HG03432 (cell line): Measurements from ENCODE around the gene TFAP2A.

Experiments used
- ATAC-seq: cut with Tn5 transposase; IDR thresholded peaks from one replicate; pipeline ENCODE4 v1.9.1; 2021; ENCODE audit warnings: mild to moderate bottlenecking, moderate library complexity; ENCODE audit not compliant: unreplicated experiment

The TFAP2A gene

DNA sequence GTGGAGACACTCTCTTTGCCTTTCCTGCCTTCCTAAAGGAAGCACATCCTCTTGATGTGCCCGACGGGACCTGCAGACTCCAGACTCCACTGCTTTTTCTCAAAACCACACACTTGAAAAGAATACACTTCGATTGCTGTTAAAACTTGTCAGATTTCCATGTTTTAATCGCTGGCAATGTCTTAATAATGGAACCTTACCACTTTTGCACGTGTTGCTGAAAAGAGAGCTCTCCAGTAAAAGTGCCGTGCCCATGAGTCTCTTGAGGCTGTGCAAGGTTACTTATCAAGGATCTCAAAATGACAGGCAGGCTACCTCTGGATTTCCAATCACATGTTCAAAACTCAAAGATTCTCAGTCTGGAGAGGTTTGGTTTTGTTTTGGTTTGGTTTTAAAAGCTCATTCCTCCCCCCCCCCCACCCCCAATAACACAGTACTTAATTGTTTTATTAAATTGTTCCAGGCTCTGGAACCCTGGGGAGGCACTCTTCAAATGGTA, 12.0 kb upstream of the TFAP2A start:
- no peak for ATAC-seq

DNA sequence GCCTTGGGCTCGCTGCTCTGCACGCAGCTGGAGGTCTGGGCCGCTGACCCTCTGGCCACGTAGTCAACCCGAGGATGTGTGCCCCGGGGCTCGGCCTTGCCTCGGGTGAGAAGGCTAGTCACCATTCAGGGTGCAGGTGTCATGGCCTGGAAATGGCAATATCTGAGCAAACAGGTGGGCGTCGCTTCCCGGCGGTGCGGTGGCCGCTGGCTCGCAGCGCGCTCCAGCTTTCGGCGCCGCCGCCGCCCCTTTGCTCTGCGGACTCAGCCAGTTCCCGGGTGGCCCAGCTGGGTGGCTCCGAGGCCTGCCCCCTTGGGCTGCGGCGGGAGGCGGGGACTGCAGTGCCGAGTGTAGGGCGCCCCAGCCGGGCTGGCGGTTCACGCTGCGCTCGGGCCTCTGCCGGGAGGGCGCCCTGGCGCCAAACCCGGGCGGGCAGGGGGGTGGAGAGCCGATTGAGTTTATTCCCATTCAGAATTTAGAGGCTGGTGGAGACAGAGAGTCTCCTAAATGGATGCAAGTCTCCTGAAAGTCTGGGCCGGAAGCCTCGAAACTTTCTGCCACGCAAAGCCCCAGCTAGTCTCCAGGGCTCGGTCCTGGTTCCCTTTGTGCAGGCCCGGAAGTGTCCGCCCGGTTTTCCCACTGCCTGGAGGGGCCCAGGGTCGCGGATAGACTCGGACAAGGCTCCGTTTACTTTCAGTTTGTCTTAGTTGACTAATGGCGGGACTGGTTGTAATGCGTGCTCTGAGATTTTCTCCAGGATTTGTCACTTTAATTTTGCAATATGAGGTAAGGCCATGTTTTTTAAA, 11.3 kb upstream of the TFAP2A start:
- peak; percentile 62 for ATAC-seq

DNA sequence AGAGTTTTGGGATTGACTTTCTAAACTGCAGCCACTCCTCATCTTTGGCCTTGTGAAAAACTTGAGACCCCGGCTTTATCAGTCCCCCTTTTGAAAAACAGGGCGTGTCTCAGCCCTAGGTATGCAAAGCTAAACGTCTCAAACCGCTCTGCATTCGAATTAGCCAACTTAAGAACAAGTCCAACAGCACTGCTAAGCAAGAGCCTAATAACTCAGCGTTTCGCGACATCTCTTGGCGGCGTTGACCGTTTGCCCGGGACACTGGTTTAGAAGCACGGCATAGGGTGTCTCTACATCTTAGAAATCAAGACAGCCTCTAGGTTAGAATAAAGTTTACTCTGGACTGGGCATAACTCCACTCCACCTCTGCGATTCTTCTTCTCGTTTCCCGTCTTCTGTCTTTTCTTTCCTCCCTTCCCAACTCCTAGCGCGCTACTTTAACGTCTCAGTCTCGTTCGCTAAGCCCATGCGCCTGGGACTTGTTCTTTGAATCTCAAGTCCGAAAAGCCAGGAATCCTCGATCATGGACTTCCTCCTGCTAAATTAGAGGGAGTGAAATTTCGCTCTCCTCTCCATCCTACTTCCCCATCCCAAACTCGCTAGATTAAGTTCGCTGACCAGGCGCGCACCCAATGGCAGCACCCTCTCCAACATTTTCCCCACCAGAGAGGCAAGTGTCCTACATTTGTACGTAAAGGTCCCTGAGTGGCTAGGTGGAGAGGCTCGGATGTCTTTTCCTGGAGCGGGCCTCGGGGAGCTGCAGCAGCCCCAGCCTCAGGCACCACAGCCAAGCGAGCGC, 10.5 kb upstream of the TFAP2A start:
- ATAC-seq: no peak

DNA sequence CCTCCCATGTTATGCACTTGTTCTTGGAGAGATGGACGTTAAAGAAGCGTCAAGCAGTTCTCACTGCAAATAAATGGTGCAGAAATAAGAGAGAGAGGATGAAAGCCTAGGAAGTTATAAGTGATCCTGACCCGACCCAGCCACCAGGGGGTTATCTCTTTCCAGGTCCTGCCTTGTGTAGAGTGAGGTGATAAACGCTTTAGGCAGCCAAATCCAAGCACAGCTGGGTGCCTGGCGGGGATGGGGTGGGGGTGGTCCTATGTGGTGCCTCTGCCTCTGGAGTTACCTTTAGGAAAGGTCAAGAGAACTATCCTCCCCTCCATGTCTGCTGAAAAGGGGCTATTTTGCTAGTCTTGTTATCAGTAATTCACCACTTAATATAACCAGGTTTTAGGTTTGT, 9.2 kb upstream of the TFAP2A start:
- ATAC-seq: no peak

DNA sequence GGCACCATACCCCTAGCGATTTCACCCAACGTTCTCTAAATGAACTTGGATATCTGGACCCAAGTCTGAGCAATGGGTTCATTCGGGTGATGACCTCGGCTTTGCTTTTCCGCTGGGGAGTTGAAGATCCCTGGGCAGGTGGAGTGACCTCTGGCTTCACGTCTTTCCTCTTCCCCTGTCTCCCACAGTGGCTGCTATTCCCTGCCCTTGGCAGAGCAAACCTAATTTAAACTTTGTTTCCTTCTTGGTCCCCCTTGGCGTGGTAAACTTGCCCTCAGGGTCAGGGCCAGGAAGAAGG, 7.8 kb upstream of the TFAP2A start:
- no peak for ATAC-seq

DNA sequence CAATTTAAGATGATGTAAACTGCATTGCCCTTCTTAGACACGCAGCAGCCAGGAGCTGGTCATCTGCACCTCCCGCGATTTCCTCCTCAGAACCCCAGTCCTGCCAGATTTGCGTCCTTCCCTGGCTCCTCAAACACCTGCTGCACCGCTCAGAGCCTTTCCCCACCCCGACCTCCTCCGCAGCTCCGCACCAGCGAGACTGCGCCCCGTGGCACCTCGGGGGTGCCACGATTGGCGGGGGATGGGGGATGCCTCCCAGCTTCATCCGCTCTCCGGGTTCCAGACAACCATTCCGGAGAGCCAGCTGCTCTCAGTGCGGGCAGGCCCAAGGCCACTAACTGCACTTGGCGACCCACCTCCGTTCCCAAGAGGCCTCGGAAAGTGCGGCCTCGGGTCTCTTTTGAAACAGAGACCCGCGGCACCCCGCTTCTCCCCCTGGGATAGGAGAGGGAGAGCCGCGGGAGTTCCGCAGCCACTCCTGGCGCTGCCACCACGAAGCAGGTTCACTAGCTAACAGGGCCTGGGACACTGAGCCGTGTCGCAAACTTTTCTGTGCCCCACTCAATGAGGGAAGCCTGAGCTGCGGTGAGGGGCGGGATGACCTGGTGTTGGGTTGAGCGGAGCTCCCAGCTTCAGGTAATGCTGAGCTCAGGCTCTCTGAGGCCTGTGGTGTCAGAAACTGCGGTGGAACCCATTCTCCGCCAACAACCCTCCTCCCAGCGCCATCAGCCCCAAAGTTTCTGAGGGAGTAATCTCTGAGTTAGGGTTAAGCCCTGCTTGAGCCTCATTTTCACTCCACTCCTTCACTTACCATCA, 7.3 kb upstream of the TFAP2A start:
- ATAC-seq: no peak

DNA sequence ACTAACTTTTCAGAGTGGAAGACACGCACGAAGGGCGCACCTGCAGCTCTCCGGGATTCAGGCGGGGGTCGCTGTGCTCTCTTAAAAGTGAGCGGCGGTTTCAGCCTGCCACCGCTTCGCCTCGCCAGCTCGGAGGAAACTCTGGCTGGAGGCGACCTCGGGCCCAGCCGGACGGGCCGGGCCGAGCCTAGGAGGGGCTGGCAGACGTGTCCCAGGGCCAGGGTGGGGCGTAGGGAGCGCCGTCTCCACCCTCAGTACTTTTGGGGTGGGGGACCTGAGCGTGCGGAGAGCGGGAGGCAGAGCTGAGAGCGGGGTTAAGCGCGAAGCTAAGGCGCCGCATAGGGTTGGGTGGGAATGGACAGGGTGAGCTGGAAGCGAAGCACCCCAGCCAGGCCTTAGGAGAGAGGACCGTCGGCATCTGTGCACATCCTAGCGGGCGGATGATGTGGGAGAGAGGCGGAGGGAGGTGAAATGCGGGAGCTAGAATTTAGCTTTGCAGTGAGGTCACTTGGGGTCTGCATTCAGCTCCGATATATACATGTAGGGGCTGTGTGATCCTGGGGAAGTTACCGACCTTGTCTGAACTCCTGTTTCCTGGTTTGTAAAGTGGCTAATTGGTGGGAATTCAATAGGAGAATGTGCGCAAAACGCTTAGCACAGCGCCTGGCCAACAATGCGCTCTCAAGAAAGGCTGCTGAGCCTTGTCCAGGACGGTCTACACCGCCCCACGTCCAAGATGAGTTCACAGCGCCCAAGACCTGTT, 6.5 kb upstream of the TFAP2A start:
- no peak for ATAC-seq

DNA sequence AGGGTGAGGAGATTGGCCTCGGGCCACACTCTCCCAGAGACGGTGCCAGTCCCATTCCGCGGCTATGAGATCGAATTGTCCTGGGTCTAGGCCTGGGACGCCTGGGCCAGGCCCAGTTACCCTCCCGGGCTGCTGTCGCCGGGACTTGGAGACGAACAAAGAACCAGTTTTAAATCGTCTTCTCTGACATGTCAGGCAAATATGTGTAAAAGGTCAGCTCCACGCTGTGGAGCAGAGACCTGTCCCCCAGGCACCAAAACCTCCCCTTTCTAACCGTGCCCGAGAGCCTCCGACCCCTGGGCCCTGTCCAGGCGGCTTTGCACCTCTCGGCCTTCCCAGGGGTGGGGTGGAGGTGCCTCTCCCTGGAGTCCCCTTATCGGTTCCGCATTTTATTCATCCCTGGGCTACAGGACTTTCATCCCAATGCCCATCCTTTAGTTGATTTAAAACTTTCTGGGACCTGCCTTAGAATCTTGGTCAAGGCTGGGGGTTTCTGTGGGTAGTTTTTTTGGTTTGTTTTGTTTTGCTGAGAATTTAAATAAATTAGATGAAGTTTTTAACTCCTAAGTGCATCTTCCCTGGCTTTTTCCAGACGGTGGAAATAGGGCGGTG, 5.8 kb upstream of the TFAP2A start:
- no peak for ATAC-seq

DNA sequence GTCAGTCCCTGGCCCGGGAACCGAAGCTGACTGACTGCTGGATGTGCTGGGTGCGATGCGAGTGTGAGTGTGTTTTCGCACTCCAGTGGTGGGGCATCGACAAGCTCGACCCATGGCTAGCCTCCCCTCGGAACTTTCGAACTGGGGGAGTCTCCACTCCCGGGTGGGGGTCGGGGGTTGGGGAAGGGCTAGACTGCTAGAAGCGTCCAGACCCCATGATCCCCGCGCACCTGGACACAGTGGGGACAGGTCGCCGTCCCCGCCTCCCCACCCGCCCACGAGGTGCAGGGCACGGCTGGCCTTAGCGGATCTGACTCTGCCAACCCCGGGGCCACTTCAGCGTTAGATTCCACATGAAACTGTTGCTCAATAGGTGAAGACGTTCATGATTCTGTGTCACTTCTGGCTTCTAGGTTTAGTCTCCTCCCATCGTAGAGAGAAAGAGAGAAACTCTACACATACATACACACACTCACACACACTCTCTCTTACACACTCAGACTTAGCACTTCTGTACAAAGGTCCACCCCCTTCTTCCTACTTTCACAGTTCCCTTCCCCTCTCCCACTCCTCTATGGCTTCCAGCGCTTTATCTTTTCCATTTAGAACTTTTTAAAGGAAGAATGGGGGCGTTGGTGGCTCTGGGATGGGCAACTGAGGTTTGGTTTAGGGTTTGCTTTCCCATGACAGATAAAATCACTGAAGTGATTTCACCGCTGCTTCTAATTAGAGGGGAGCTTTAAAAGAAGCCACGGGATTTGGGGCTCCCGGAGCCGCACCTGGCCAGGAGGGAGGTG, 5.1 kb upstream of the TFAP2A start:
- no peak for ATAC-seq

DNA sequence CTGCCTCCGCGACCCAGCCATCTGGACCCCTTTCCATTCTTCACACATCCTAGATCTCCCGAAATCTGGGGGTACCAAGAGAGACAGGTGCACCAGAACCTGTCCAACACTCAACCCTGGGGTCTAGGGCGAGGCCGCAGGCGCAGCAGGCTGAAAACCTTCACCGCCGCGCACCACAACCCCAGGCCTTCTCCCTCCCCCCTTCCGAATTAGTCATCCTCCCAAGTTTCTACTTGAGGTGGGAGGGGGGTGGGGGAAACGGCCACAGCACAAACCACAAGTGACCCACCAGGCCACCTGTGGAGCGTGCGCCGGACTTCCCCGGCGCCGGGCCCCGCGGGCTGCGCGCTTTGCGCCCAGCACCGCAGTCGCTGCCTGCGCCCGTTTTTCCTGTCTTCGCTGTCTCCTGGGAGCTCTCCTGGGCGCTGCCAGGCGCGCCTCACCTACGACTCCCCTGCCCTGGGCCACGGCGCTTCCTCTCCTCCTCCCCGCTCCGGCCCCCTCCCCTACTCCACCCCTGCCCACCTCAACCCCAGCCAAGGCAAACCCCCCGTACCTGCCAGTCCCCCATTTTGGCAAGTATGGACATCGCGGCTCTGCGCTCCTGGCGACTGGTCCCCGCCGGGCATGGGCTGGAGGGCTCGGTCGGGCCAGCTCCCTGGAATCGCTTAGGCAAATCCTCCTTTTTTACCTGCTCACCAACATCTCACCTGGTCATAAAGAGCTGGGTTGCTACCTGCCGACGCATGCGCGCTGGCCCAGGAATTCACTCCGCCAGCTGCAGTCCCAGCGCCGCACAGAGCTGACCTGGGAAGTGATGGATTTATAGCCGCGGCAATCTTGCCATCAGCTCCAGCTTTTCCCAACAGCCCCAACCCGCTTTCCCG, 4.2 kb upstream of the TFAP2A start:
- peak; percentile 51 for ATAC-seq

DNA sequence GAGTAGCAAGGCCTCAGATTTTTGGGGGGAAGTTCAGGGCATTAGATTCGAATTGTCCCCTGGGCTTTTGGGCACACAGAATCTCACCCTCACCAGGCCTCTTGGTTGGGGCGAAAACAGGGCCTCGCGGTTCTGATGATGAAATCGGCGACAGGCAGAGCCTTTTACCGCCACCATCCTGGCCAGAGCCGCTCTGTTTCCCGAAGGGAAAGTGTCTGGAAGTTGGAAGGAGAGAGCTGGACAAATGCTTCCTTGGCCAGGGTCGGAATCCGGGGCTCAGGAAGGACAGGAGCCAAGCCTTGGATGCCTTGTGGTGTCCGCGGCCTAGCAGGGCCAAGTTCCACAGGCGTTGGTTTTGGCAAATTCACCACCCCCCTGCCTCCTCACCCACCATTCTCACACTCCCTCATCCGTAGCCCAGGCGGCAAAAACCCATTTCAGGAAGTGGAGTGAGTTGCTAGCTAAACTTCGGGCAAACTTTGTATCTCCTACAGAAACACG, 3.5 kb upstream of the TFAP2A start:
- peak; percentile 5 for ATAC-seq

DNA sequence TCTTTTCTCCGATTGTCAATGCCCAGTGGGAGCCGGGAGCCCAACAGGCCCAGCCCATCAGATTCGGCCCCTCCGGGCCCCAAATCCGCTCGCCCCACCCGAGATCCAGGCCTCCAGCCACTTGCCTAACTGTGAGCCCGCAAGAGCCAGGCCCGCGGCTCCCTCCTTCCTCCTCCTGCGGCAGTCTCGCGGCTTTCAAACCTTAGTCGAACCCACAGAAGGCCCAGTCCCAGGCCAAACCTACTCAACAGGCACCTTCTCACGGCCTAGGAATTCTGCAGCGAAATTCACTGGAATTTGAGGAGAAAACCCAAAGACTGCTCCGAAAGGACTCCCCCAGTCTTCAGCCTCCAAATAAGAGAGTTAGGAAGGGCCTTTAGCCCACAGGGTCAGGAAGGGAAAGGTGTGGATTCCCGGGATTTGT, 2.8 kb upstream of the TFAP2A start:
- no peak for ATAC-seq

DNA sequence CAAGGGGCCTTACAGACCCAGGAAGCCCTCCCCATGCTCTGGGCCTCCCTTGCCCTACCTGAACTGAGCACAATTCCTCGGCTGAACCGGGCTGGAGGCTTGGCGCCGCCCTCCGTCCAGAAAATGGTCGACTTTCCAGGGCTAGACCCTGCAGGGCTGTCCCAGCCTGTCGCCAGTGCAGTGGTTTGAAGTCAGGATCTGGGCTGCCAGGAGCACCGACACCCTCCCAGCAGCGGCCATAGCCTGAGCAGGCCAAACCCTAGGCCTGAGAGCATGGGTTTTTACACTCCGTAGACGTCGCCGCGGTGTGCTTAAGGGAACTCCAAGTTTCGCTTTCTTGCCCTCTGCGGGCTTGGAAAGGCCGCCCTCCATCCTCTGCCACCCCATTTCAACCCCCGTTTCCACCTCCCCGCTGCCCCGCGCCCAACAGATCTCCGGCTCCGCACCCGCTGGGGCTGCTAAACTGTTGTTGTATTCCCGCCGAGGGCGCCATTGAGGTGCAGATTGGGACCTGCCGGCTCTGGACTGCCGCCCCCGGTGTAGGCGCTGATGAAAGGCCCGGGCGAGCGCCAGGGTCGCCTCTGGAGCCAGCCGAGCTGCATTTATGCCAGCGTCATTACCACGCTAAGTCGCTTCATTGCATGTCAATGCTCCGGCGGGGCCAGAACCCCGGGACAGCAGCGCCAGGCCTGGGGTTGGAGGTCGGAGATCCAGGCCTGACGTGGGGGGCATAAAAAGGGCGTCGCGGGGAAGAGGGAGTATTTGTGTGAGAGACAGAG, 2.2 kb upstream of the TFAP2A start:
- ATAC-seq: no peak

DNA sequence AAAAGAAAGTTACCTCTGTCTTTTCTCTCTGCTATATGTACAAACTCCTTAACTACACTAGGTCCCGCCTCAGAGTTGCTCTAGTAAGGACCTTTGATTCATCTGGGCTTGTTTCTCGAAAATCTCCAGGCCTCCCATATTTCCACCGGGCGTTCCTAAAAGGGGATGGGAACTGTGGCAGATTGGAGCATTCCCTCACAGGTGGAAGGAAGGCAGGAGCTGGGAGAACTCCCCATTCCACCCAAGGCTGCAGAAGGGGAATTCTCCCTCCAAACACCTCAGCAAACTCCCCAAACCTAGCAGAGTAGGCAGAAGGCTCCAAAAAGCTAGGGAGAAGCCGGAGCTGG, 1.6 kb upstream of the TFAP2A start:
- ATAC-seq: no peak

DNA sequence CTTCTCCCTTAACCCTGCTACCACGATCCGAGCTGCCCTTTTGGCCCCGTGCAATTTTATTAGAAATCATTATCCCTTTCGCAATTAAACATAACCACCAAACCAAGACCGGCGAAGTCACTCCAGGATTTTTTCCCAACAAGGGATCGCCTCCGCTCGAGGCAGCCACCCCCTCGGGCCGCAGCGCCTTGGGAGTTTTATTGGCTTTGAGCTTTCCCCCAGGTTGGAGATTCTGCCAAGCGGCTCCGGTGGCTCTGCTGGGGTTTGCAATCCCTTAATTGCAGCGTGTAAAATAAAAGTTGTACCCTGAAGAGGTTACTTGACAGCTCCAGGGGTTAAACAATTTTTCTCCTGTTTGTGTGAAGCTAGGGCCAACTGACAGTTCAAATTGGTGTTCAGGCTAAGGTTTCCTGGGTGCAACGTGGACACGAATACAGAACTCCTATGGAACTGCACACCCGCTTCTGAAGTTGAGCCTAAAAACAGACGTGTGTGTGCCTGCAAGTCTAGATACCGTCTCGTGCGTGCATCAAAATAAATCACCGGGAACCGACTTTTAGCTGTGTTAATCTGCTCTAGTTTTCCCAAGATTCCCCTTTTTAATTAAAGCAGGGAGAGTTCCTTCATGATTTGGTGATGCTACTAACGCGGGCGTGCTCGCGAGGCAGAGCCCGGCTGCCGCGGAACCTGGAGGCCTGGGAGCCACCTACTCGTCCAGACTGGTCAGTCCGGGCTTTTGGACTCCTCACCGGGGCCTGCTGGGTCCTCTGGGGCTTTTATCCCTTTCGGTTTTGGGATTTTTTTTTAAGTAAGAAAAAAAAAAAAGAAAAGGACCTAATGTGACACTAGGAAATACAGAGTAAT, 975 bp upstream of the TFAP2A start:
- ATAC-seq: no peak

DNA sequence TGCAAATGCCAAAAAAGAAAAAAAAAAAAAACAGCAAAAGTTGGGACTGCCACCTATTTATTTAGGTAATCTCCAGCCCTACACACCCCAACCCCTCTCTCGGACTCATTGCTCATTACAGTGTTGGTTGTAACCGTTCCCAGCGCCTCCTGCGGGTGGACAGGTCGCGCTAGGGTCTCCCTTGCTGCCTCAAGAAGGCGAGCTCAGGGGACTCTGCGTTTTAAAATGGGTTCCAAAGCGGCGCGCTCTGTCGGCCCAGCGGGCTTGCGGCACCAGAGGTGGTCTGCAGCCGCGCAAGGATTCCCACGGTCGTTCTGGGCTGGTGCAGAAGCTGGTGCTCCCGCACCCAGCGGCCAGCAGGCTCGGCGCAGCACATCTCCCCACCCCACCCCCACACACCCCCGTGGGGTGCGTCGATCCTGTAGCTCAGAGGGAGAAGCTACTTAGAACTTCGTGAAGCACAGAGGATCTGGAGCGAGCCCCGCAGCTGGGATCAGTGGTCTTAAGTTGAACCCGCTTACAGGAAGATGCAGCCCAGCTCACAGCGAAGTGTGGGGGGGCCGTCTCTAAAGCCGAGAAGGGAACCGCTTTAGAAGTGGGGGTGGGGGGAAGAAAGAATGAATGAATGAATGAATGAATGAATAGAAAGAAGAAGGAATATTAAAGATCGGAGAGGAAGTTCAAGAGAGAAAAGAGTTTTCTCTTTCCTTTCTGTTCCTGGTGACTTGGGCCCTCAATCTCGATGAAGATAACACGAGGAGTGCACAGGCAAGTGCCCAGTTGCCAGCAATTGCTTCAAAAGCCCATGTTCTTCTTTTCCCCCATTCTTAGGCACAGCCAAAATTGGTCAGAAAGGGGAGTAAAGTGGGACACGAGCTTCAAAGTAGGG, 780 bp downstream of the TFAP2A start:
- ATAC-seq: no peak
